H1 (cell line): ENCODE measurements around the gene DYNC1H1. TPM values are rescaled to one million over a fixed set of nuclear protein-coding genes. Genes with fewer than 3 reads are reported as not detected.

Source experiments
- GTF2F1 ChIP-seq: IDR thresholded peaks from 2 replicates; pipeline ENCODE4 v1.6.1; 2012; ENCODE audit warnings: low read depth, low read length, improper control_type of control experiment, borderline replicate concordance
- SIN3A ChIP-seq, 2 experiments: IDR thresholded peaks in 1 of 2; conservative IDR thresholded peaks in 1 of 2; 2 replicates each; pipeline ENCODE4 v1.6.1; 2011 to 2012; ENCODE audit warnings: low read length in 2 of 2, improper control_type of control experiment in 1 of 2, low read depth in 1 of 2, mild to moderate bottlenecking in 1 of 2
- polyA plus RNA-seq, 7 experiments: library from polyadenylated mRNA; depleted of rRNA in 3 of 7; stranded (reverse) in 5 of 7; unstranded in 2 of 7; fragments of >200 nt in 5 of 7; fragments of 200-250 nt in 2 of 7; gene quantifications; 1 replicate in 5 of 7; 2 replicates in 1 of 7; 4 replicates in 1 of 7; pipeline versions ENCODE4 v1.2.1 to v1.2.3, GENCODE V29; 2011 to 2013; ENCODE audit warnings: missing spikeins in 2 of 7, mixed read lengths in 2 of 7
- total RNA-seq: library from RNA; stranded (reverse); fragmentation: NEBNext Ultra II Directional; extraction: Animal tissue kit (Norgen Biotek cat#: 25700); gene quantifications from 2 replicates; pipeline ENCODE4 v1.2.1, GENCODE V29; 2021
- TF ChIP-seq, protein P1 (sequence below), 3 experiments: IDR thresholded peaks; 1 replicate in 2 of 3; 2 replicates in 1 of 3; pipeline versions ENCODE4 v1.5.1 to v1.6.1; 2011; ENCODE audit warnings: low read length in 3 of 3, mild to moderate bottlenecking in 3 of 3, inconsistent platforms in 2 of 3, low read depth in 1 of 3, moderate library complexity in 1 of 3; ENCODE audit not compliant: insufficient read depth in 1 of 3; ENCODE audit errors: control extremely low read depth in 1 of 3

DYNC1H1 gene
- total and polyA plus RNA-seq, 2 of the 8 experiments (the other 6 are each of a cell fraction or from before 2014, with no cell fraction given): 238 to 387 TPM

DNA sequence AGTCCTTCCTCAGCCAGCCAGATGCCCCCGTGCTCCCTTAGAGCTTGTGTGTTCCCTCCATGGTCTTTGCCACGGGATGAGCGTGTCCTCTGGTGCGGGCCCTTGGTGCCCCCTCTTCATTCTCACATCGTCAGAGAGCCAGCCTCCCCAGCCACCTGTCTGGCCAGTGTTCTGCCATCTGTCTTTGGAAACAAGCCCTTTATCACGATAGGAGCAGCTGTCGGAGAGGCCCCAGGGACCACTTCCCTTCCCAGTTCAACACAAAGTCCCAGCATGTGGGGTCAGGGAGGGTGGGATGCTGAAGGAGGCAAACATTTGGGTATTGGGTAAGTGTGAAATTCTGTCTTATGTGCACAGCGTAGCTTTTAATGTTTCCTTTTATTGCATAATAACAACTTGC lies 44.5 kb downstream of the DYNC1H1 start (continued):
- TF ChIP-seq, protein P1, sequence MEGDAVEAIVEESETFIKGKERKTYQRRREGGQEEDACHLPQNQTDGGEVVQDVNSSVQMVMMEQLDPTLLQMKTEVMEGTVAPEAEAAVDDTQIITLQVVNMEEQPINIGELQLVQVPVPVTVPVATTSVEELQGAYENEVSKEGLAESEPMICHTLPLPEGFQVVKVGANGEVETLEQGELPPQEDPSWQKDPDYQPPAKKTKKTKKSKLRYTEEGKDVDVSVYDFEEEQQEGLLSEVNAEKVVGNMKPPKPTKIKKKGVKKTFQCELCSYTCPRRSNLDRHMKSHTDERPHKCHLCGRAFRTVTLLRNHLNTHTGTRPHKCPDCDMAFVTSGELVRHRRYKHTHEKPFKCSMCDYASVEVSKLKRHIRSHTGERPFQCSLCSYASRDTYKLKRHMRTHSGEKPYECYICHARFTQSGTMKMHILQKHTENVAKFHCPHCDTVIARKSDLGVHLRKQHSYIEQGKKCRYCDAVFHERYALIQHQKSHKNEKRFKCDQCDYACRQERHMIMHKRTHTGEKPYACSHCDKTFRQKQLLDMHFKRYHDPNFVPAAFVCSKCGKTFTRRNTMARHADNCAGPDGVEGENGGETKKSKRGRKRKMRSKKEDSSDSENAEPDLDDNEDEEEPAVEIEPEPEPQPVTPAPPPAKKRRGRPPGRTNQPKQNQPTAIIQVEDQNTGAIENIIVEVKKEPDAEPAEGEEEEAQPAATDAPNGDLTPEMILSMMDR (IDR thresholded peaks at IDR 0.05; ENCODE audit: control extremely low read depth in 1 of 3, insufficient read depth in 1 of 3, low read depth in 1 of 3, low read length in 3 of 3): no peak
- no peak for TF ChIP-seq SIN3A (conservative IDR thresholded peaks at IDR 0.05 in 1 of 2, IDR thresholded peaks at IDR 0.05 in 1 of 2; ENCODE audit: low read depth in 1 of 2, low read length in 2 of 2)
- TF ChIP-seq GTF2F1: no peak
